Activated CD4-positive, alpha-beta memory T cell treated with anti-CD3 and anti-CD28 coated beads for 36 hours (primary cell): ENCODE measurements around the gene SIGLEC9. TPM values are rescaled to one million over a fixed set of nuclear protein-coding genes. Genes with fewer than 3 reads are reported as not detected.
A peak's percentile ranks its signal among the peaks of the same experiment; 100 is the strongest.

Experiments
- CTCF ChIA-PET: fragments of 350-600 bp; sonication (Branson Sonifier 250); formaldehyde crosslinking; loops from one replicate; lab custom pipeline; 2021; ENCODE audit warnings: antibody characterized with exemption, inconsistent platforms; lab: Charles Lee
- POLR2A ChIA-PET: fragments of 350-600 bp; sonication (Branson Sonifier 250); formaldehyde crosslinking; loops from one replicate; lab custom pipeline; 2021; ENCODE audit warnings: antibody characterized with exemption; lab: Charles Lee
- DNase-seq: peaks from one replicate; pipeline ENCODE4 v3.0.0-alpha.2; 2020
- H3K27ac Mint-ChIP-seq: one replicate; pipeline ENCODE4 v1.8.0; 2021; ENCODE audit warnings: mixed read lengths
- H3K27me3 Mint-ChIP-seq: one replicate; pipeline ENCODE4 v1.8.0; 2021; ENCODE audit warnings: mixed read lengths
- H3K36me3 Mint-ChIP-seq: one replicate; pipeline ENCODE4 v1.8.0; 2021; ENCODE audit warnings: mixed read lengths
- H3K4me1 Mint-ChIP-seq: one replicate; pipeline ENCODE4 v1.8.0; 2021; ENCODE audit warnings: low read depth, mixed read lengths
- H3K4me3 Mint-ChIP-seq: one replicate; pipeline ENCODE4 v1.8.0; 2021; ENCODE audit warnings: mild to moderate bottlenecking, mixed read lengths
- H3K9me3 Mint-ChIP-seq: one replicate; pipeline ENCODE4 v1.8.0; 2021; ENCODE audit warnings: mixed read lengths
- intact Hi-C: fragments of 100-400 bp; cut with micrococcal nuclease; formaldehyde crosslinking; loops from one replicate; pipeline ENCODE4 v1.15.1; 2023
- total RNA-seq, 2 experiments: library from RNA; stranded (reverse); gene quantifications; one replicate each; pipeline ENCODE4 v1.2.3, GENCODE V29; 2021

The SIGLEC9 gene
- total RNA-seq, 2 experiments from 2014 or later: 1.3 to 1.4 TPM

GRCh38 chr19:51114087-51114729 lies 10.5 kb upstream of the SIGLEC9 start:
- DNase-seq: no peak
- ChIA-PET POLR2A (interaction anchor here (1.0 kb wide), 1 partner anchor 14 kb away, joined by 6 read pairs; no protein-coding TSS in a partner anchor), CTCF (interaction anchor here (0.6 to 1.3 kb wide), 5 partner anchors 13 to 148 kb away, joined by 3 to 6 read pairs (median 3); no protein-coding TSS in a partner anchor)
- intact Hi-C loops: loop anchor here (1.0 to 5.0 kb wide), 6 partner anchors 9 to 333 kb away; no protein-coding TSS in a partner anchor
- Mint-ChIP-seq H3K4me1 (peaks cover 24% of the 10 kb centered on the region), H3K27me3 (peaks cover 3% of the 10 kb centered on the region), H3K27ac (peak overlapping the region; percentile 90), H3K36me3 (no peaks in the 10 kb centered on the region), H3K9me3 (no peaks in the 10 kb centered on the region), H3K4me3 (no peak overlapping the region)

- CTCF ChIA-PET: no interaction called here
- peak; percentile 60 for DNase-seq
- POLR2A ChIA-PET: no interaction called here
- intact Hi-C loops: no loop called here
- Mint-ChIP-seq H3K27ac (no peak overlapping the region), H3K27me3 (peaks cover 3% of the 10 kb centered on the region), H3K9me3 (no peaks in the 10 kb centered on the region), H3K4me3 (no peak overlapping the region), H3K4me1 (peaks cover 26% of the 10 kb centered on the region), H3K36me3 (no peaks in the 10 kb centered on the region)
These were observed 7.9 kb upstream of the SIGLEC9 start for GRCh38 chr19:51116736-51117286.

GRCh38 chr19:51119101-51119500 lies 5.6 kb upstream of the SIGLEC9 start:
- DNase-seq: no peak
- Mint-ChIP-seq H3K9me3 (no peaks in the 10 kb centered on the region), H3K4me3 (no peak overlapping the region), H3K27me3 (peaks cover 3% of the 10 kb centered on the region), H3K27ac (no peak overlapping the region), H3K4me1 (peaks cover 47% of the 10 kb centered on the region), H3K36me3 (no peaks in the 10 kb centered on the region)
- ChIA-PET CTCF (no interaction called here), POLR2A (no interaction called here)
- intact Hi-C loops: no loop called here

GRCh38 chr19:51119611-51120010 lies 5.1 kb upstream of the SIGLEC9 start:
- H3K9me3 Mint-ChIP-seq: no peaks in the 10 kb centered on the region
- no peaks in the 10 kb centered on the region for H3K36me3 Mint-ChIP-seq
- H3K27me3 Mint-ChIP-seq: peaks cover 3% of the 10 kb centered on the region
- intact Hi-C loops: no loop called here
- DNase-seq: no peak
- H3K27ac Mint-ChIP-seq: no peak overlapping the region
- H3K4me1 Mint-ChIP-seq: peaks cover 52% of the 10 kb centered on the region
- no peak overlapping the region for H3K4me3 Mint-ChIP-seq
- ChIA-PET POLR2A (no interaction called here), CTCF (interaction anchor here (0.7 to 1.2 kb wide), 2 partner anchors 99 to 140 kb away, joined by 3 read pairs; no protein-coding TSS in a partner anchor)

- DNase-seq: no peak
- intact Hi-C loops: no loop called here
- Mint-ChIP-seq H3K36me3 (no peaks in the 10 kb centered on the region), H3K9me3 (no peaks in the 10 kb centered on the region), H3K4me3 (no peak overlapping the region), H3K27ac (no peak overlapping the region), H3K27me3 (peaks cover 3% of the 10 kb centered on the region), H3K4me1 (peaks cover 58% of the 10 kb centered on the region)
- ChIA-PET CTCF (interaction anchor here (0.7 to 1.2 kb wide), 2 partner anchors 99 to 139 kb away, joined by 3 read pairs; no protein-coding TSS in a partner anchor), POLR2A (no interaction called here)
These were observed 4.5 kb upstream of the SIGLEC9 start for GRCh38 chr19:51120160-51120559.

GRCh38 chr19:51121257-51121656 lies 3.4 kb upstream of the SIGLEC9 start:
- no peak overlapping the region for H3K27ac Mint-ChIP-seq
- H3K9me3 Mint-ChIP-seq: no peaks in the 10 kb centered on the region
- ChIA-PET CTCF (no interaction called here), POLR2A (no interaction called here)
- peaks cover under 1% of the 10 kb centered on the region for H3K27me3 Mint-ChIP-seq
- H3K4me3 Mint-ChIP-seq: no peak overlapping the region
- intact Hi-C loops: no loop called here
- DNase-seq: no peak
- no peaks in the 10 kb centered on the region for H3K36me3 Mint-ChIP-seq
- peaks cover 51% of the 10 kb centered on the region for H3K4me1 Mint-ChIP-seq

GRCh38 chr19:51122112-51122981 lies 2.4 kb upstream of the SIGLEC9 start:
- peaks cover 51% of the 10 kb centered on the region for H3K4me1 Mint-ChIP-seq
- no peak overlapping the region for H3K27ac Mint-ChIP-seq
- no peaks in the 10 kb centered on the region for H3K27me3 Mint-ChIP-seq
- H3K4me3 Mint-ChIP-seq: no peak overlapping the region
- no peak for DNase-seq
- CTCF ChIA-PET: no interaction called here
- POLR2A ChIA-PET: no interaction called here
- no peaks in the 10 kb centered on the region for H3K9me3 Mint-ChIP-seq
- intact Hi-C loops: no loop called here
- H3K36me3 Mint-ChIP-seq: no peaks in the 10 kb centered on the region

- Mint-ChIP-seq H3K27me3 (no peaks in the 10 kb centered on the region), H3K36me3 (no peaks in the 10 kb centered on the region), H3K9me3 (no peaks in the 10 kb centered on the region), H3K4me1 (peaks cover 58% of the 10 kb centered on the region), H3K27ac (peak overlapping the region; percentile 77), H3K4me3 (peak overlapping the region; percentile 0)
- DNase-seq: peak; percentile 69
- ChIA-PET CTCF (interaction anchor here (1.1 kb wide), 1 partner anchor 35 kb away, joined by 3 read pairs; no protein-coding TSS in a partner anchor), POLR2A (no interaction called here)
- intact Hi-C loops: loop anchor here (1.0 kb wide), 1 partner anchor 9 kb away; no protein-coding TSS in a partner anchor
These were observed 1.3 kb upstream of the SIGLEC9 start for GRCh38 chr19:51123381-51123800.

GRCh38 chr19:51123802-51124201 lies 904 bp upstream of the SIGLEC9 start:
- Mint-ChIP-seq H3K4me3 (no peak overlapping the region), H3K36me3 (no peaks in the 10 kb centered on the region), H3K4me1 (peaks cover 62% of the 10 kb centered on the region), H3K9me3 (no peaks in the 10 kb centered on the region), H3K27me3 (no peaks in the 10 kb centered on the region), H3K27ac (peak overlapping the region; percentile 77)
- DNase-seq: no peak
- intact Hi-C loops: loop anchor here (1.0 kb wide), 1 partner anchor 10 kb away; no protein-coding TSS in a partner anchor
- CTCF ChIA-PET: interaction anchor here (1.1 kb wide), 1 partner anchor 34 kb away, joined by 3 read pairs; no protein-coding TSS in a partner anchor
- POLR2A ChIA-PET: no interaction called here

- no peaks in the 10 kb centered on the region for H3K27me3 Mint-ChIP-seq
- H3K36me3 Mint-ChIP-seq: no peaks in the 10 kb centered on the region
- H3K4me3 Mint-ChIP-seq: no peak overlapping the region
- peak overlapping the region; percentile 77 for H3K27ac Mint-ChIP-seq
- CTCF ChIA-PET: interaction anchor here (1.1 kb wide), 1 partner anchor 34 kb away, joined by 3 read pairs; no protein-coding TSS in a partner anchor
- no peaks in the 10 kb centered on the region for H3K9me3 Mint-ChIP-seq
- intact Hi-C loops: no loop called here
- POLR2A ChIA-PET: no interaction called here
- DNase-seq: no peak
- H3K4me1 Mint-ChIP-seq: peaks cover 62% of the 10 kb centered on the region
These were observed 490 bp upstream of the SIGLEC9 start for GRCh38 chr19:51124216-51124615.

- H3K4me3 Mint-ChIP-seq: no peak overlapping the region
- H3K36me3 Mint-ChIP-seq: no peaks in the 10 kb centered on the region
- POLR2A ChIA-PET: no interaction called here
- DNase-seq: no peak
- H3K27ac Mint-ChIP-seq: no peak overlapping the region
- no peaks in the 10 kb centered on the region for H3K27me3 Mint-ChIP-seq
- intact Hi-C loops: no loop called here
- no peaks in the 10 kb centered on the region for H3K9me3 Mint-ChIP-seq
- peaks cover 69% of the 10 kb centered on the region for H3K4me1 Mint-ChIP-seq
- CTCF ChIA-PET: no interaction called here
These were observed 842 bp downstream of the SIGLEC9 start for GRCh38 chr19:51125421-51126075.
